Measurements from ENCODE around the gene AOC2. TPM values are rescaled to one million over a fixed set of nuclear protein-coding genes. Genes with fewer than 3 reads are reported as not detected.

AOC2 gene
- total and polyA plus RNA-seq, 2 of the 13 experiments (the other 11 are each of a cell fraction or from before 2014, with no cell fraction given): 1.2 to 3.3 TPM

- TF ChIP-seq MYPOP (CRISPR knock-in tag; IDR thresholded peaks at IDR 0.05) (0 out of 2 replicates have a peak, but pooled peaks have one; percentile 46), ZNF777 (CRISPR knock-in tag; IDR thresholded peaks at IDR 0.05) (no peak), FOXJ3 (CRISPR knock-in tag; IDR thresholded peaks at IDR 0.05; ENCODE audit: borderline replicate concordance) (0 out of 2 replicates have a peak, but pooled peaks have one; percentile 62), ZNF264 (CRISPR knock-in tag; IDR thresholded peaks at IDR 0.05) (no peak), NR1H2 (CRISPR knock-in tag; IDR thresholded peaks at IDR 0.05; ENCODE audit: borderline replicate concordance, low read depth) (no peak), ZFY (CRISPR knock-in tag; IDR thresholded peaks at IDR 0.05) (peak; percentile 63), MAF1 (CRISPR knock-in tag; IDR thresholded peaks at IDR 0.05; ENCODE audit: borderline replicate concordance) (no peak), ZBED4 (CRISPR knock-in tag; IDR thresholded peaks at IDR 0.05; ENCODE audit: borderline replicate concordance) (0 out of 2 replicates have a peak, but pooled peaks have one; percentile 44), SETDB1 (CRISPR knock-in tag; IDR thresholded peaks at IDR 0.05; ENCODE audit: borderline replicate concordance) (no peak), ZNF350 (CRISPR knock-in tag; IDR thresholded peaks at IDR 0.05; ENCODE audit: borderline replicate concordance, low read depth) (no peak; the same call in 1 of the 2 replicates), ZNF607 (CRISPR knock-in tag; IDR thresholded peaks at IDR 0.05; ENCODE audit: borderline replicate concordance) (no peak), DMTF1 (CRISPR knock-in tag; IDR thresholded peaks at IDR 0.05) (no peak), SP2 (CRISPR knock-in tag; IDR thresholded peaks at IDR 0.05) (no peak), NFAT5 (CRISPR knock-in tag; IDR thresholded peaks at IDR 0.05) (no peak), IKZF5 (CRISPR knock-in tag; IDR thresholded peaks at IDR 0.05) (peak; percentile 85; the same call in 1 of the 2 replicates)
Observed at GRCh38 chr17:42891539-42892152, 47.3 kb downstream of the AOC2 start (continued).

Data from HepG2 (cell line).